GM21576 (cell line): ENCODE measurements around the gene TNNC1.

Source experiments
- ATAC-seq: cut with Tn5 transposase; IDR thresholded peaks from one replicate; pipeline ENCODE4 v1.9.1; 2021; ENCODE audit warnings: mild to moderate bottlenecking, moderate library complexity; ENCODE audit not compliant: unreplicated experiment

The TNNC1 gene

GRCh38 chr3:52402706-52403270 is 51.1 kb downstream of the TNNC1 start:
- no peak for ATAC-seq

- ATAC-seq: no peak
Measured at GRCh38 chr3:52402101-52402521, 51.7 kb downstream of the TNNC1 start.

- no peak for ATAC-seq
Measured at GRCh38 chr3:52401551-52401950, 52.3 kb downstream of the TNNC1 start.
